HG03354 (cell line): ENCODE results near the gene HAGH.

Experiments used
- ATAC-seq: cut with Tn5 transposase; IDR thresholded peaks from one replicate; pipeline ENCODE4 v1.9.1; 2021; ENCODE audit warnings: mild to moderate bottlenecking; ENCODE audit not compliant: unreplicated experiment, poor library complexity, severe bottlenecking

Gene HAGH

DNA sequence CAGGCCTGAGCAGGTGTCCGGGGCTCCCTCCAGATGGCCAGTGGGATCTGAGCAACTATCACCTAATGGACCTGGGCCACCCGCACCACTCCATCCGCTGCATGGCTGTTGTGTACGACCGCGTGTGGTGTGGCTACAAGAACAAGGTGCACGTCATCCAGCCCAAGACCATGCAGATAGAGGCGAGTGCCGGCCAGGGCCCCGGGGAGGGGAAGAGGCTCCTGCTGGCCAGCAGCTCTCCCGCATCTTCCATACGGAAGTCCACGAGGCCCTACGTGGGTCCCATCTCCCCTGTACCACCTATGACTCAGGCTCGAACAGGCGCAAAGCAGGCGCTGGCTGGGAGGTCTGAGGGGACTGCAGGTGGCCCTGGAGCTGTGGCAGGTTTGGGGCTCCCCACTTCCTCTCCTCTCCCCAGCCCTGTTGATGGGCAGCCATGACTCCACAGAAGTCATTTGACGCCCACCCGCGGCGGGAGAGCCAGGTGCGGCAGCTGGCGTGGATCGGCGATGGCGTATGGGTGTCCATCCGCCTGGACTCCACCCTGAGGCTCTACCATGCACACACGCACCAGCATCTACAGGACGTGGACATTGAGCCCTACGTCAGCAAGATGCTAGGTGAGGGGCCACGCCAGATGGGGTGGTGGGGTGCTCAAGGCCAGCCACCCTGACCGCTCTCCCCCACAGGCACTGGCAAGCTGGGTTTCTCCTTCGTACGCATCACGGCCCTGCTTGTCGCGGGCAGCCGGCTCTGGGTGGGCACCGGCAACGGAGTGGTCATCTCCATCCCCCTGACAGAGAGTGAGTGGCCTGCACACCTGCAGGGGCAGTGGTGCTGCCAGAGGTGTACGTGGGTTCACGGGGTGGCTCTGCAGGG, 59.3 kb downstream of the HAGH start:
- no peak for ATAC-seq

DNA sequence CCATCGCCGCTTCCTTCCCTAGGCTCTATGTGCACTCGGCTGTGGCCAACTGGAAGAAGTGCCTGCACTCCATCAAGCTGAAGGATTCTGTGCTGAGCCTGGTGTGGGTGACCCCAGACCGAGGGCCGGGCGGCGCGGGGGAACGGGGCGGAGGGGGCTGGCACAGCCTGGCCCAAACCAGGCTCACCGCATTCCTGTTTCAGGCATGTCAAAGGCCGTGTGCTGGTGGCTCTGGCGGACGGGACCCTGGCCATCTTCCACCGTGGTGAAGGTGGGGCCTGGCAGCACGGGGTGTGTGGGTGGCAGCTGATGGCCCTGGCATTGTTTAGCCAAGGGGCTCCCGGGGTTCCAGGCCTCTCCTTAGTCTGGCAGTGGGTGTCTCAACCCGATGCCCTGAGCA, 59.9 kb downstream of the HAGH start:
- no peak for ATAC-seq

DNA sequence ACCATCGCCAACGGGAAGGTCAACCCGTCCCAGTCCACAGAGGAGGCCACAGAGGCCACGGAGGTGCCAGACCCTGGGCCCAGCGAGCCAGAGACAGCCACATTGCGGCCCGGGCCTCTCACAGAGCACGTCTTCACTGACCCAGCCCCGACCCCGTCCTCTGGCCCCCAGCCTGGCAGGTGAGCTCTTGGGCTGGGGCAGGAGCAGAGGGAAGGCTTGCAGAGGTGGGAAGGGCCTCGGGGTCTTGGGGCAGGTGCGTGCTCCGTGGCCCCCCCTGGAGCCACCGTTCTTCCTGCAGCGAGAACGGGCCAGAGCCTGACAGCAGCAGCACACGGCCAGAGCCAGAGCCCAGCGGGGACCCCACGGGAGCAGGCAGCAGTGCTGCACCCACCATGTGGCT, 60.4 kb downstream of the HAGH start:
- no peak for ATAC-seq

DNA sequence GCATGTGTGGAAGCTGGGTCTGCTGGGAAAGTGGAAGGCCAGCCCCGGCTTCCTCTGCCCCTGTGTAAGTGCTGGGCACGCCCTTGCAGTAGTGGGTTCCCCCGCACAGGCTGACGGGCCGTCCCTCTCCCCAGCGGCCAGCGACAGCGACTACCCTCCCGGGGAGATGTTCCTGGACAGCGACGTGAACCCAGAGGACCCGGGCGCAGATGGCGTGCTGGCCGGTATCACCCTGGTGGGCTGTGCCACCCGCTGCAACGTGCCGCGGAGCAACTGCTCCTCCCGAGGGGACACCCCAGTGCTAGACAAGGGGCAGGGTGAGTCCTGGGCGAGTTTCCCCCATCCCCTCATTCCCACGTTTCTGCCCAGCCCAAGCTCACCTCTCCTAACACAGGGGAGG, 60.8 kb downstream of the HAGH start:
- no peak for ATAC-seq

DNA sequence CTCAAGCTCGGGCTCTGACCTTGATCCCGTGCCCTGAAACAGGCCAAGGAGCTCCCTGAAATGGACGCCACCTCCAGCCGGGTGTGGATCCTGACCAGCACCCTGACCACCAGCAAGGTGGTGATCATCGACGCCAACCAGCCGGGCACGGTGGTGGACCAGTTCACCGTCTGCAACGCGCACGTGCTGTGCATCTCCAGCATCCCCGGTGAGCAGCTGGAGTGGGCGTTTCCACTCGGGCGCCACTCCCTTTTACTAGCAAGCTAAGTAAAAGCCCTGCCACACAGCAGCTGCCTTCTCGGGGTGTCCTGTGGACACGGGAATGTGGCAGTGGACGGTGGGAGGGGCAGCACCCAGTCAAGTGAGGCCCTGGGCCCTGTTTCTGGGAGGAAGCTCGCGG, 61.7 kb downstream of the HAGH start:
- ATAC-seq: no peak

DNA sequence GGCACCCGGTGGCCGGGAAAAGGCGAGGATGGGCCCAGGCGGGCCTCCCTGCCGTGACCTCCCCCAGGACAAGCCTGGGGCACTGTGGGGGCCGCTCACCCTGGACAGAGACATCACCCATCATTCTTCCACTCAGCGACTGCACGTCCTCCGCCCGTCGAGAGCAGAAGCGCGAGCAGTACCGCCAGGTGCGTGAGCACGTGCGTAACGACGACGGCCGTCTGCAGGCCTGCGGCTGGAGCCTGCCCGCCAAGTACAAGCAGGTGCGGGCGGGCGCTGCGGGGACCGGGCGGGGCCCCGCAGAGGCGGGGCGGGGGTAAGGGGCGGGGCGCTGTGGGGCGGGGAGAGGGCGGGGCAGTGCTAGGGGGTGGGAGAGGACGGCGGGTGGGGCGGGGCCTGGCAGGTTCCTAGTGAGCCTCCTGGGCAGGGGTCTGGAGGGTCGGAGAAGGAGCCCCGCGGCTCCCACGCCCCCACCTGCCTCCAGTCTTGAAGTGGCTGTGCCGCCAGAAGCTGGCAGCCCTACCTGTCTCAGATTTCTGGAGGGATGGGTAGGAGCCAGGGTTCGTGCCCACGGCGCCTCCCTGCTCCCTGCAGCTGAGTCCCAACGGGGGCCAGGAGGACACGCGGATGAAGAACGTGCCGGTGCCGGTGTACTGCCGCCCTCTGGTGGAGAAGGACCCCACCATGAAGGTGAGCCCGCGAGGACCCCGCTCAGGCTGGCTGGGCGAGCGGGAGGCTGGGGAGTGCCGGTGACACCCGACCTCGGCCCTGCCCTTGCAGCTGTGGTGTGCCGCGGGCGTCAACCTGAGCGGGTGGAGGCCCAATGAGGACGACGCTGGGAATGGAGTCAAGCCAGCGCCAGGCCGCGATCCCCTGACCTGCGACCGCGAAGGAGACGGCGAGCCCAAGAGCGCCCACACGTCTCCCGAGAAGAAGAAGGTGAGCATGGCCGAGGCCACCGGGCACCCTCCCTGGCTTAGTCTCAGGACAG, 62.8 kb downstream of the HAGH start:
- ATAC-seq: no peak

DNA sequence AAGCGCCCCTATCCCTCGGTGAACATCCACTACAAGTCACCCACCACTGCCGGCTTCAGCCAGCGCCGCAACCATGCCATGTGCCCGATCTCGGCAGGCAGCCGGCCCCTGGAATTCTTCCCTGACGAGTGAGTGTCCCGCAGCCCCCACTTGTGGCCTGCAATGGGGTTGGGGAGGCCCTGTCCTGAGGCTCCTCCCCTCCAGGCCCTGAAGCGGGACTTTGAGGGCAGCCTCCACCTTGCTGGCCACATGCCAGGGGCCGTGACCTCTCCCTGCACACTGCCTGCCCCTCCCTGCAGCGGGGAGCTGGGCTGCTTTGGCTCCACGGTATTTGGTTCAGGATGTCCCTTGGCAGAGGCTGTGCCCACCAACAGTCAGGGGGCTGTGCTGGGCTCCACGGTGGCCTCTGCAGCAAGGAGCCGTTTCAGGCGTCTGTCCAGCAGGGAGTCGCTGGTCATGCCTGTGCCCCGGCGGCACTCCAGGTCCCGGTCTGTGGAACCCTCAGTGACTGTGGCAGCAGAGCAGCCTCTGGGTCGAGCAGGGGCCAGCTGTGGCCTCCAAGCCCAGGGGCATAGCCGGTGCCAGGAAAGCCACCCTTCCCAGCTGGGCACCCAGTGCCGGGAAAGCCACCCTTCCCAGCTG, 63.6 kb downstream of the HAGH start:
- no peak for ATAC-seq

DNA sequence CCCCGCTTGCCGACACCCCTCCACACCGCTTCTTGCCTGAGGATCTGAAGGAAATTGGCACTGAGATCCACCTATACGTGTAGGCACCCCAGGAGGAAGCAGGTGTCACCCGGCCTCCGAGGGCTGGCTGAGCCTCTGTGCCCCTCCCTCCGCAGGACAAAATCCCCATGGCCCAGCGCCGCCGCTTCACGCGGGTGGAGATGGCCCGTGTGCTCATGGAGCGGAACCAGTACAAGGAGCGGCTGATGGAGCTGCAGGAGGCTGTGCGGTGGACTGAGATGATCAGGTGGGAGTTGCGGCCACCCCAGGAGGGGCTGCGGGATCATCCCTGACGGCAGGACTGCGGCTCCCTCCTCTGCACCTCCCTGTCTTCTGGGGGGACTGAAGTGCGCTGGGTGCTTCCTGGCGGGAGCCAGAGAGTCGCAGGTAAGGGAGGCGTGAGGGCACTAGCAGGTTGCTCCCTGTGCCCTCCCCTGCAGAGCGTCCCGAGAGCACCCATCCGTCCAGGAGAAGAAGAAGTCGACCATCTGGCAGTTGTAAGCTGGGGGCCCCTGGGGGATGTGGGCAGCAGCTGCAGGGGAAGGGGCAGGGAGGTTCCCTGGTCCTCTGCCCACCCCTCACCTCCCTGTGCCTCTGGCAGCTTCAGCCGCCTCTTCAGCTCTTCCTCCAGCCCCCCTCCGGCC, 64.3 kb downstream of the HAGH start:
- ATAC-seq: no peak

DNA sequence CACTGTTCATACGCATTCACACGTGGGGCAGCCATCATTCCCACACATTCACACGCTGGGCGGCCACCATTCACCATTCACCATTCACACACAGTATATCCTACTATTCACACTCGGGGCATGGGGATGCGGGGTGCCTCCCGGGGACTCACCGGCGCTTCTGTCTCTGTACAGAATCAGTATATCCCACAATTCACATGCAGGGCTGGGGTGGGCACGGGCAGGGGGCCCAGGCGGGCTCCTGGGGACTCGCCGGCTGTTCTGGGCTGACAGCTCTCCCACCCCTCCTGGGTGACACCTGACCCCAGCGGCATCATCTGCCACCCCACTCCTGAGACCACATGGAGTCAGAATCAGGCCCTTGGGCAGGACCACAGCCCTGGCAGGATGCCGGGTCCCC, 64.9 kb downstream of the HAGH start:
- no peak for ATAC-seq

DNA sequence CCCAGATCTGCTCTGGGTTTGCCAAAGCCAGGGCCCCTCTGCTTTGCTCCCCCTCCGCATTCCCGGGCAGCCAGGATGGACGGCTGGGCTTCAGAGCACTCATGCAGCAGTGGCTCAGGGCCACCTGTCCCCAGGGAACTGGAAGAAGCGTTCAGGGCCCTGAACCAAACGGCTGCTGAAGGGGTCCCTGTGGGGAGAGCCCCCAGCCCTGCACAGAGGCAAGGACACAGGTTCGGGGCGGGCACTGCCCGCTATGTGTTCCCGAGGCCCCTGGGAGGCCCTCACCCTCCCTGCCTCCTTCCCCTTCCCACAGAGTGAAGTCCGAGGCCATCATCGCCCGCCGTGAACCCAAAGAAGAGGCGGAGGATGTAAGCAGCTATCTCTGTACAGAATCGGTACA, 65.7 kb downstream of the HAGH start:
- ATAC-seq: no peak

DNA sequence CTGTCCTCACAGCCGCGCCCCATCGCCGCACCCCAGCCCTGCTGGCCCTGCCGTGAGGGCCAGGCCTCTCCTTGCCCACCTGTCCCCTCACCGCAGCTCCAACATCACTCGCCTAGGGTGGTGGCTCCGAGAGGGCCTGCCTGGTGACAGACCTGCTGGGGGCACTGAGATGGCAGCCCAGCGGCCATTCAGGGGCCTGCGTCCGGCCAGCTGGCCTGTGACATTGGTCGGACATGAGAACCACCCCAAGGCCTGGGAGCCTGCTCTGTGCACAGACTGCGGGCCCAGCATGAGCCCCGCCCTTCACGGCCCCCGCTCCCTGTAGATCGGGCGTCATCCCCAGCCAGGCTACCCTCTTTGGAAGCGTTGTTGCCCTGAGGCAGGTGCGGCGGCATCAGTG, 67.1 kb downstream of the HAGH start:
- no peak for ATAC-seq

DNA sequence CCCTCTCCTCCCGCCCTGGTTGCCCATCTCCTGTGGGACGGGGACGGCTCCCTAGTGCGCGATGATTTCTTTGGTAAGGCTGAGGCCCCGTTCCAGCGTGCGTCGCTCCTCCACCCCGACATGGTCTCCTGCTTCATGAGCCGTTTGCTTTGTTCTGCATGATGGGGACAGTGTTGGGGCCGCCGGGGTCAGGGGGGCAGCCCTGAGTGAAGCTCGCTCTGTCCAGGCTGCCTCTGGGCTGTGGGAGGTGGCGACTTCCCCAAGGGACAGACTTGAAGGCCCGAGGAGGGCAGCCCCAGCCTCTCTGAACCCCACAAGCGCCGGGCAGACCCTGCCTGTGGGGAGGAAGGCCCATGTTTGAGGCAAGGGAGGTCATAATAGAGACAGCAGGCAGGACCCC, 67.7 kb downstream of the HAGH start:
- ATAC-seq: no peak

DNA sequence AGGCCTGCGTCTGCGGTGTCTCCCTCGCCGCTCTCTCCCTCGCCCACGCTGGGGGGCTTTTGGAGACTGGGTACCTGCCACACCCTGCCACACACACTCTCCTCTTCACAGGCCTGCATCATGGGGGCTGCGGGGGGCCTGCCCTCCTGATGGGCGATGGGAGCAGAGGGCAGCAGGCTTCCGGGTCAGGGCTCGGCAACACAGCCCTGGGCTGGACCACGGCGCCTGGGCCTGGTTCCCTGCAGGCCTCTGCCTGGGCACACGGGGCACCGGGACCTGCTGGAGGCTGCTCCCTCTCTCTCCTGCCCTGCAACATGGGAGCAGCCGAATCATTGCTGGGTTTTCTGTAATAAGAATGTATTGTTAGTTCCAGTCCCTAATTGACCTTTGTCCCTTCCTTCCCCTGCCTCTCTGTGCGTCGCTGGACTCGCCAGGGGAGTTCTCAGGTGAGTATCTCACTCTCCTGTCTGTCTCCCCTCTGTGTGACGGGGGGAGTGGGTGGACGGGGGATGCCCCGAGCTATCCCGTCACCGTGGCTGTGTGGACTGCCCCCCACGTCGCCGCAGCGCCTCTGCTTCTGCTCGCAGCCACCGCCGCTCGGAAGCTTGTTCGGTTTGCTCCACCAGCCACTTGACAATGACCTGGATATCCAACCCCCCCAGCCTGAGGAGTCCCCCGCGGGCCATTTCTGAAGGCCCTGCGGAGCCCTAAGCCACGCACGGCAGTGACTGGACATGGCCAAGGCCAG, 68.7 kb downstream of the HAGH start:
- no peak for ATAC-seq
